Occipital lobe (tissue), 2 donors: Measurements from ENCODE around the gene PPM1B. TPM values are rescaled to one million over a fixed set of nuclear protein-coding genes. Genes with fewer than 3 reads are reported as not detected.
"Not testable (repeated sequence)": the region's sequence is repeated elsewhere in the genome, so short reads cannot be mapped to it uniquely, and the experiment has no call there.

ENCODE experiments used
- DNase-seq: peaks from one replicate; lab custom pipeline; 2025; lab: John Stamatoyannopoulos, UW
- total RNA-seq: library from RNA; depleted of rRNA; stranded (reverse); fragments of >200 nt; gene quantifications from one replicate; pipeline ENCODE4 v1.2.3, GENCODE V29; 2014

Gene PPM1B
- total RNA-seq, 1 donor from 2014 or later: 64.7 TPM

GRCh38 chr2:44163777-44164176, 4.9 kb upstream of the PPM1B start:
- no peak for DNase-seq

- DNase-seq: no peak
These were observed 4.1 kb upstream of the PPM1B start for GRCh38 chr2:44164617-44165016.

GRCh38 chr2:44166096-44166495, 2.6 kb upstream of the PPM1B start:
- DNase-seq: no peak

- no peak for DNase-seq
These were observed 1.3 kb upstream of the PPM1B start for GRCh38 chr2:44167311-44167907.

GRCh38 chr2:44167908-44168680, 581 bp upstream of the PPM1B start:
- peak; percentile 100 for DNase-seq

- DNase-seq: peak; percentile 56
These were observed 652 bp downstream of the PPM1B start for GRCh38 chr2:44169155-44169898.

- DNase-seq: no peak
These were observed 1.6 kb downstream of the PPM1B start for GRCh38 chr2:44170311-44170717.

- DNase-seq: no peak
These were observed 2.3 kb downstream of the PPM1B start for GRCh38 chr2:44171018-44171417.

- not testable (repeated sequence) for DNase-seq
These were observed 2.8 kb downstream of the PPM1B start for GRCh38 chr2:44171442-44171841.

GRCh38 chr2:44172576-44172975, 3.9 kb downstream of the PPM1B start:
- DNase-seq: no peak

GRCh38 chr2:44178950-44179349, 10.3 kb downstream of the PPM1B start:
- no peak for DNase-seq

- DNase-seq: no peak
These were observed 13.0 kb downstream of the PPM1B start for GRCh38 chr2:44181648-44182047.

- no peak for DNase-seq
These were observed 15.4 kb downstream of the PPM1B start for GRCh38 chr2:44184106-44184505.

- no peak for DNase-seq
These were observed 18.1 kb downstream of the PPM1B start for GRCh38 chr2:44186810-44187209.

GRCh38 chr2:44187251-44187650, 18.6 kb downstream of the PPM1B start:
- DNase-seq: no peak

- no peak for DNase-seq
These were observed 20.0 kb downstream of the PPM1B start for GRCh38 chr2:44188696-44189095.

GRCh38 chr2:44189104-44189503, 20.4 kb downstream of the PPM1B start:
- DNase-seq: no peak

- no peak for DNase-seq
These were observed 21.9 kb downstream of the PPM1B start for GRCh38 chr2:44190526-44190925.

GRCh38 chr2:44191739-44192138, 23.1 kb downstream of the PPM1B start:
- no peak for DNase-seq

- DNase-seq: no peak
These were observed 24.0 kb downstream of the PPM1B start for GRCh38 chr2:44192646-44193045.

GRCh38 chr2:44195714-44196113, 27.0 kb downstream of the PPM1B start:
- DNase-seq: no peak

- no peak for DNase-seq
These were observed 29.1 kb downstream of the PPM1B start for GRCh38 chr2:44197816-44198215.

GRCh38 chr2:44200011-44200410, 31.3 kb downstream of the PPM1B start:
- no peak for DNase-seq
